GM21423 (cell line): ENCODE results near the gene BRSK1.

Source experiments
- ATAC-seq: cut with Tn5 transposase; IDR thresholded peaks from one replicate; pipeline ENCODE4 v1.9.1; 2021; ENCODE audit warnings: mild to moderate bottlenecking, moderate library complexity; ENCODE audit not compliant: unreplicated experiment

Gene BRSK1

GRCh38 chr19:55253842-55254624, 29.8 kb upstream of the BRSK1 start:
- ATAC-seq = peak; percentile 42

GRCh38 chr19:55254625-55254977, 29.2 kb upstream of the BRSK1 start:
- ATAC-seq = no peak

GRCh38 chr19:55255618-55256423, 28.0 kb upstream of the BRSK1 start:
- ATAC-seq = no peak

- ATAC-seq = no peak
Observed at GRCh38 chr19:55256562-55257460, 27.0 kb upstream of the BRSK1 start.

GRCh38 chr19:55257461-55258420, 26.1 kb upstream of the BRSK1 start:
- ATAC-seq = no peak

GRCh38 chr19:55258476-55258827, 25.3 kb upstream of the BRSK1 start:
- peak; percentile 10 for ATAC-seq

GRCh38 chr19:55258828-55259539, 24.8 kb upstream of the BRSK1 start, which contains the start of gene PPP6R1:
Gene PPP6R1 (minus strand): TSS chr19:55259017. CDS start chr19:55247103, 11,914 bp downstream.
- ATAC-seq = peak; percentile 64

GRCh38 chr19:55259540-55260210, 24.1 kb upstream of the BRSK1 start:
- no peak for ATAC-seq

GRCh38 chr19:55261671-55262126, 22.1 kb upstream of the BRSK1 start:
- ATAC-seq = no peak

- no peak for ATAC-seq
Observed at GRCh38 chr19:55262359-55262758, 21.4 kb upstream of the BRSK1 start.

- ATAC-seq = no peak
Observed at GRCh38 chr19:55264531-55264930, 19.3 kb upstream of the BRSK1 start.

- ATAC-seq = no peak
Observed at GRCh38 chr19:55265173-55265572, 18.6 kb upstream of the BRSK1 start.

- no peak for ATAC-seq
Observed at GRCh38 chr19:55265723-55266386, 17.9 kb upstream of the BRSK1 start.

- ATAC-seq = no peak
Observed at GRCh38 chr19:55266404-55266803, 17.4 kb upstream of the BRSK1 start.

- ATAC-seq = no peak
Observed at GRCh38 chr19:55266840-55267239, 17.0 kb upstream of the BRSK1 start.

GRCh38 chr19:55269299-55269698, 14.5 kb upstream of the BRSK1 start:
- no peak for ATAC-seq

- no peak for ATAC-seq
Observed at GRCh38 chr19:55270172-55270942, 13.4 kb upstream of the BRSK1 start.
